Activated CD4-positive, alpha-beta T cell treated with anti-CD3 and anti-CD28 coated beads, Interleukin-2, amount 50 U/mL, for 16 hours (primary cell): ENCODE measurements around the gene NOD2.

Experiments
- DNase-seq: peaks from one replicate; pipeline ENCODE4 v3.0.0-alpha.2; 2020

Gene NOD2

DNA sequence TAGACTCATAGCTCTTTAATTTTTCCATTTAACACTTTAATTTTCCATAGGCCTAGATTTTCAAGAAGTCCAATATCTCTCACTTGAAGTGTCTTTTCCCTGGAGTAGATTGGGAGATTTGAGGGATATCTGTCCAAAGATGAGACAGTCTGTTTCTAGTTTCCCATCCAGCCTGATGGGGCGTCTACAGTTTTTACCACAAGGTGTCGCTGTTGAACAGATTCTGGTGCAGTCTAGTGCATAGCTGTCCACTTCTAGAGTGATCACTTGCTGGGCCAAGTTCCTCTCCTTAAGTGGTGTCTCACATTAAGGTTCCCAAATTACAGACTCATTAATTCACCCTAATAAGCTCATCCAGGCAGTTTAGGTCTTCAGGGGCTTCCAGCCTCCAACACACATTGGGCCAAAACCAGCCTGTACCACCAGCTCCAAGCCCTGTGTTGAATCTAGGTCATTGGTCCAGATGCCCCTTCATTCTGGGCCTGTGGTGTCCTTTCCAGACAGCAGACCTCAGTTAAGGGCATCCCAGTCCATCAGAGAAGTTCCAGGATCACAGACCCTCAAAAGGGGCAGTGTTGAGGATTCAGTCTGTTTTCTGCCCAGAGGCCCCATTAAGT, 21.7 kb upstream of the NOD2 start:
- peak; percentile 58 for DNase-seq

DNA sequence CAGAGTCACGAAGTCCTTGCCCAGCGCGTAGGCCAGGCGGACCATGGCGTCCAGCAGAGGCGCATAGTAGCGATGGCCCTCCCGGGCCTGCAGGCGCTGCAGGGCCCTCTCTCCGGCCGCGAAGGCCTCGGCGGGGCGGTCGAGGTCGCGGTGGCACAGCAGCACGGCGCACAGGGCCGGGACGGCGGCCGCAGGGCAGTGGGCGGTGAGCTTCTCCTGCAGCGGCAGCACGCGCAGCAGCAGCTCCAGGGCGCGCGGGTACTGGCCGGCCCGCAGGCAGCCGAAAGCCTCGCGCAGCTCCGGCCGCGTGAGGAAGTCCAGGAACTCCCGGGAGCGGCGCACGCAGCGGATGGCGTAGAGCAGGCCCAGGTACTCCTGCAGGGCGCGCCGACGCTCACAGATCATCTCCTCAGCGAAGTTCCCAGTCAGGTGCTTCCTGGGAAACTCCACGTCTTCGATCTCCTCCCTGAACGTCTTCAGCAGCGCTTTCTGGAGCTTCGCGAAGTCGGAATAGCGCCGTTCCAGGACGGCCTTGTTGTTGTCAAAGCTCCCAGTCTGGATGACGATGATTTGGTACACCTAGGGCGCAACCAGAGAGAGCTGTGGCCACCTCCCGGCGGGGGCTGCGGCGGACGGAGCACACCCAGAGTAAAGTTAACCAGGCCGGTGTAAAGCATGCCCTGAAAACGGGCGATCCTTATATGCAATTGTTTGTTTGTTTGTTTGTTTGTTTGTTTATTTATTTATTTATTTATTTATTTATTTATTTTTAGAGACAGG, 19.7 kb upstream of the NOD2 start:
- DNase-seq, result no peak

DNA sequence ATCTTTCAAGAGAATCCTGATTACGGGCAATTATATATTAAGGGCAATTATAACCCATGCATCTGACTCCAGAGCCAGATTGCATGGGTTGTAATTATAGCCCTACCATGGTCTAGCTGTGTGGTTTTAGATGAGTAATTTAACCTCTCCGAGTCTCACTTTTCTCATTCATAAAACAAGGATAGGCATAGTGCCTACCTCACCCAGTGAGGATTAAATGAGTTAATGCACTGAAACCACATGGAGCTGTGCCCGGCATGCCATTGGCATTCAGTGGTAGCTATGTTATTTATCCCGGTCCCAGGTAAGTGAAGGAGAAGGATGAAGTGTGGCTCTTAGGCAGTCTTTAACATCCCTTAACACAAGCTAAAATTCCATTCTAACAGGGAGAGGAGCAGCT, 18.6 kb upstream of the NOD2 start:
- no peak for DNase-seq

DNA sequence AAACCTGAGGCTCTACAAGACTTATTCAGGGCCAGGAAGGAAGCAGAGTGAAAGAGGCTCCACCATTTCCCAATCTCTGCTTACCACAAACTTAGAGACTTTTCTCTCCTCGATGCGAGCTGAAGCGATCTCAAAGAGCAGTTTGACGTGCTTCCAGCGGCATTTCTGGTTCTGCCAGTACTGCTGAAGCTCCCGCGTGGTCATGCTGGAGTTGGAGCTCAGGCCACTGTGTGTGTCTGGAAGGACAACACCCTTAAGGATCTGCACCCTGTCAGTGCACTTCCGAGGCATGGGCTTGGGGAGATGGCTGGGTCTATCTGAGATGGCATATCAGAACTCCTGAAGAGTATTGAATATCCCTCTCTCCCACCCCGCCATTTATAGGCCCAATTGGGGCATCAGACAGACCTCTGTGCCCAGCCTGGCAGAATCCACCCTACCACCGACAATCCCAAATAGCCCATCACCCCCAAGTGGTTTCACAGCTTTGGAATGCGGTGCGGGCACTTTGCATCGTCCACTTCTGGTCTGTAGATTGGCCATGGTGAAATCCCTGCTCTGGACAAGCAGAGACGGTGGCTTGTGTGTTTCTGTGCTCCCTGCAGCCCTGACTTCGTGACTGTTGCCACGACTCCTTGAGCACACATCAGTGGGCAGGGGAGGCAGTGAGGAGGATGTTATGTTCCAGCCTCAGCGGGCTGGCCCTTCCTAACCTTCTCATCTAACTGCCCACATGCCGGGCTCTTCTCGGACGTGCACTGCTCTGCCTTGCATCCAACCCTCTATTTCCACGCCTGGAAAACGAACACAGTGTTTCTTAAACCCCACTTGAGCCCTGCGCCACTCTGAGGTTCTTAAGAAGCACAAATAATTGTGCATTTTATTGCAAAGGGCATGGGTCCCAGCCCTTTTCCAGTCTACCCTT, 17.5 kb upstream of the NOD2 start:
- no peak for DNase-seq

DNA sequence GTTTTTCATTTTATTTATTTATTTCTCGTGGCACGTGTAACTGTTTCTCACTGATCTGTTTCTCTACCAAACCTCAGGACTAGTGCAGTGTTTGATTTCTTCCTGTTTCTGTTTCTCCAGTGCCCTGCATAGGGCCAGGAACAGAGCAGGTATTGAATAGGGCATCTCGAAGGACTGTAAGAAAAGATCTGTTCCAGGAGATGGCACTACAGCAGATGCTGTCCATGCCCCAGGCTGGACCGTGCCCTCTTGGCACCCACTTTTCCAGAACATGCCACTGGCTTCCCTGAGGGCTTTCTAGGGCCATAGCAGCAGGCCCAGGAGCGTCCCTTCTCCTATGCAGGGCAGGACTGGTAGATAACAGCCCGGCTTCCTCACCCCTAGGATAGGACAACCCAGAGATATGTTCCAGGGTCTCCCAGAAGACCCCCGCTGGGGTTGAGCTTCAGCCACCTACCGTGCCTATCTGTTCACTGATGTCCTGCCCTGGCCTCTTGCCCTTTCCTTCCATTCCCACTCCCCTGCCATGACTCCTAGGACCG, 16.7 kb upstream of the NOD2 start:
- DNase-seq, result no peak

DNA sequence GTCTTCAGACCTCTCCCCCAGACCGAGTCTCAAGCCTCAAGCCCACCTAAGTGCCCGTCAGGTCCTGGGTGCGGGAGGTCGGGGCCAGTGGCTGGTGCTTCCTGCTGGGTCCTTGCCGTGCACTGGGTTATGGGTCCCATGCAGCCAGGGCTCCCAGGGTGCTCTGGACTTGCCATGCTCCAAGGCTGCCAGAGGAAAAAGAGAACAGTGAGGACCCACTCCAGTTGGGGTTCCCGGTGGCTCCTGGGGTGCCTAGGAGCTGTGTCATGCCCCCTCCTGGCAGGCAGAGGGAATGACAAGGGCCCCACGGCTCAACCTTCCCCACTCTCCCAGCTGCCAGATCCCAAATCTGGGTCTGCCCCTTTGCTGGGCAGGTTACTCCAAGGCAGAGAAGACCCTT, 16.1 kb upstream of the NOD2 start:
- DNase-seq, result no peak

DNA sequence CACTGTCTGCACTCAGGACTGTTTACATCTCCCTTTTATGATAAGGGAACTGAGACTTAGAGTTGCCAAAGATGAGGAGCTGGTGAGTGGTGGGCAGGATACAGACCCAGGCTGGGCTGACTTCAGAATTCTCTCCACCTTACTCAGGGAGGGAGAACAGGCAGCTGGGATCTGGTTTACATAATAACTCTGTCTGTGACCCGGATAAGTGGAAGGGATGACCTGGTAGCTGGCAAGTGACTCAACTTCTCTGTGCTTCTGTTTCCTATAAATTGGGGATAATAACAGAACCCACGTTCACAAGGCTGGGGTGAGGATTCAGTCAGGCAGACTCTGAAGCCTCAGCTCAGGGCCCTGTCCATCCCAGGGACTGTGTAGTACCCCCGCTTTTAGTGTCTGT, 14.9 kb upstream of the NOD2 start:
- DNase-seq, result no peak

DNA sequence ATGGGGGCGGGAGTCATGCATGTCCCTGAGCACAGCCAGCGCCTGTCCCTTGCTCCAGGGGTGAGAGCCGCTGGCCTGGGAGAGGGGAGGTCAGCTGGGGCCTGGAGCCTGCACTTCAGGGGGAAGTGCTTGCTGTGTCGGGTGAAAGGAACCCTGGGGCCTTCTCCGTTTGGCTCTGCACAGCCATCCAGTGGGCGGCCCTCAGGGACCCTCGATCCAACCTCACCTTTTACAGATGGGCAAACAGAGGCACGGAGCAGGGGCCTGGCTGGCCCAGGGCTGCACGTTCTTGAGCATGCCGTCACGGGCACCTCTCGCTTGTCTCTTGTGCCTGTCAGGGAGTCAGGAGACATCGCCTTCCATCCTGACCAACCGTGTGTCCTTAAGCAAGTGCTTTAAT, 14.1 kb upstream of the NOD2 start:
- DNase-seq, result no peak

DNA sequence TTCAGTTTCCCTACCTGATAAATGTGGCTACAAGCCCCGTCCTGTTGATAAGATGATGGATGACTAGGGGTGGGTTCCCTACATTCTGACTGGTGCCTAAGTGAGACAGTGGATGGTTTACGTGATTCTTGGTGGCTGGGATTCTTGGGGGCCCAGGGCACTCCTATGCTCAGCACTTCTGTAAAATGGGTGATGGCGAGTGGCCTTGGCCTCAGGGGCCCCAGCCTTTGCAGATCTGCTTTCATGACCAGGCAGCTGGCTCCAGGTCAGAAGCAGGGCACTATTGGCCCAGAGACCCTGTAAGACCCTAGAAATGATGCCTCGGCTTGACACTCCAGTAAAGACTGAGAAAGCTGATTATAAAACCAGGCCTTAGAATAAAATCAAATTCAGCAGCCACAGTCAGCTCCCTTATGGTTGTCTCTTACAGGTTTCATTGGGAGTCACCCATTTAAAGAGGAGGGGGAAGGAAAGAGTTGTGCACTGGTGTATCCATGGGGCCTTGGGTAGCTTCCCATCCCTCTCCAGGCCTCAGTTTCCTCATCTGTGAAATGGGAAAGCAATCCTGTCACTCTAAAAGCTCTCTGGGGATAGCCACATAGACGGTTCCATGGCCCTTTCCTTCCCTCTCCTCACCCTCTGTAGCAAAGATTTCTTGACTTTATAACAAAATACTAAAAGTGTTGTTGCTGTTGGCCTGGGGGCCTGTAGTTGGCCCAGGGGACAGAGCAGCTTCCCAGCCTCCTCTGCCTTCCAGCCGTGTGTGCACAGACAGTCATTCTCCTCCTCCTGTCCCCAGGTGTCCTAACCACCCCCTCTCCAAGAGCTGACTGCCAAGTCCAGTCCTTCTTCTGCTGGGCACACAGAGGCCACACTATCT, 13.5 kb upstream of the NOD2 start:
- DNase-seq, result no peak

DNA sequence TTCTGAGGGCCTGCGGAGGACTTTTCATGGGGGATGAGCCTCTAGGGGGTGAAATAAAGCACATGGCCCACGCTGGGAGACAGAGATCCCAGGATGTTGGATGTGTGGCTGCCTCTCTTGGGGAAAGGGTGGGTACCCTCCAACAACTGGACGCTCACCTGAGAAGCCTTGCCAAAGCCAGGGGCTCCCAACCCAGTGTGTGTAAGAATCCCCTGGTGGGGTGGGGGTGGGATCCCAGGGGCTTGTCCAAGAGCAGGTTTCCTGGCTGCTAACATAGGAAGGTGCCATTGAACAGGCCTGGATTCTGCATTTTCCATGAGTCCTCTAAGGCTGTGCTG, 12.9 kb upstream of the NOD2 start:
- DNase-seq, result no peak

DNA sequence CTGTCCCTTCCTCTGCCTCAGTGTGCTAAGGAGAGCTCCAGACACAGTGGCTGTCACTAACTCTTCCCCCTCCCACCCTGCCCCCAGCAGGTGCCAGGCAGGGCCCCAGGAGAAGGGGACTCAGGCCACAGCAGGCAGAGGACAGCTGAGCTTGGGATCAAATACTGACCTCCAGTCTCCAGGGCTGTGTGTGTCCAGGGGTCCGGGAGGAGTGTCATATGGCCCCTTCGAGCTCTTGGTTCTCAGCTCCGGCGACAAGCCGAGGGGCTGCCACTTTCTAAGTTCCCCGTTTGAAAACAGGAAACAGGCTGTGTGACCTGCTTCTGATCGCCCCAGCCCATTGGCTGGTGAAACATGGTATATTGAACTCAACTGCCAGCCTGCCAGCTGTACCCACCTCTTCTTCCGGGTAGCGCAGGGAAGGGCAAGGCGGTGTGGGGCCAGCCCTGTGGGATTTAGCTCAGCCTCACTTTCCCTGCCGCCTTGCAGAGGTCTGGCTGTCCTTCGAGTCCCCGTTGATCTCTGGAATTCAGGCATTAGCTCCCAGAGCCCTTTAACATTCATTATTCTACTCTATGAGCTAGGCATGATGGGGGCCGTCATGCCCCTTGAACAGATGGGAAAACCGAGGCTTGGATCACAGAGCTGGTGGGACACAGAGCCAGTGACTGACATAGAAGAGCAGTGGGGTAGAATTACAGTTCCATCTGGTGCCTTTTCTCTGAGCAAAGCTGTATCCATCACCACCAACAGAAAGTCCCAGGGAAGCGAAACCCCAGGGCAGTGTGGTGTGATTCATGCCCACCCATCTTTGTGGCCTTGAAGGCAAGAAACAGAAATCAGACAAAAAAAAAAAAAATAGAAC, 12.2 kb upstream of the NOD2 start, which contains the start of gene SNX20:
Gene SNX20 (minus strand): TSS at position 292 of the 865 bp plus-strand sequence. CDS start 3,786 bp downstream, outside the sequence.
- DNase-seq, result peak; percentile 84

DNA sequence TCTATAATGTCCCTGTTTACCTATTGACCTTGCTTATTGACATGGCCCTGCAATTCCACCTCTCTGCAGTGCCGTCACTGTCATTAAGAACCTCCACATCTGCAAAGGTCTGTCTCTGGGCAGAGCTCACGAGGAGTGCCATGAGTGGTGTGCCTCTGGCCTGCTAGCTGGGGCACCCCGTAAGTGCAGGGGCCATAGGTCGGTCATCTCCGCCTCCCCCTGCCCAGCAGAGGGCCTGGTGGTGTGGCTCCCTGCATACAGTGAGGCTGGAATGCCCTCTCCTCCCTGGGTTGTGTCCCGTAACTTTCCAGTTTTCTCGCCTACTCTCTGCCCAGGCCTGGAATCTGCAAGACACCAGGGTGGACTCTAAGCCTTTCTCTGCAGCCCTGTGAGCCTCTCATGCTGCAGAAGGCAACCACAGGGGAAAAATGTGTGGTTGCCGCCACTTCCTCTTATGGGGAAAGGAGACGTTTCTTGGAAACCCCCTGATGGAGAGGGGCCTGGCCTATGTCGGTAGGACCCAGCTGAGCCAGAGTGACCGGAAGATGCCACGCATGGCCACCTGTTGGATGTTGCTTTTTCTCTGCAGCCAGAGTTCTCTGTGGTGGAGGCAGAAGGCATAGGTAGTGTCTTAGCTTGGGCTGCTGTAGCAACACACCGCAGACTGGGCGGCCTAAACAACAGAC, 9.6 kb upstream of the NOD2 start:
- peak; percentile 84 for DNase-seq

DNA sequence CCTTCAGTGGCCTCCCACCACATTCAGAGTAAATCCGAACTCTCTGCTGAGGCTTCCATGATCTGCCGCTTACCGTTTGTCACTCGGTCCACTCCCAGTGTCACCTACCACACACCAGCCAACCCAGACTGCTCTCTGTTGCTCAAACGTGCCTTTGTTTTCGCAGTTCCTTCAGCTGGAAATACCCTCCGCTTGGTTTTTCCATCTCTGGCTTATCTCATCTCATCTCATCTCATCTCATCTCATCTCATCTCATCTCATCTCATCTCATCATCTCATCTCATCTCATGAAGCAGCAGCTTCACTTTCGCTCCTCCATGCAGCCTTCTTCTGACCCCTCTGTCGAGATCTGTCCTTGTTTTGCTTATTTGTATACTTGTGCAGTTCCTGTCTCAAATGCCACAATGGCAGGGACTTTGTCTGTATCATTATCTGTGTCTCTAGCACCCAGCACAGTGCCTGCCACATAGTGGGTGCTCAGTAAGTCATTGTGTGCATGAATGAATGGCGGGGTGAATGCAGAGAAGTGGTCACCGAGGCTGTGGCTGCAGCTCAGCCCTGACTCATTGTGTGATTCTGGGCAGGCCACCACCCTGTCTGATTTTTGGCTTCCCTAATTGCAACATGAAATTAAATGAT, 8.5 kb upstream of the NOD2 start:
- DNase-seq, result peak; percentile 75

DNA sequence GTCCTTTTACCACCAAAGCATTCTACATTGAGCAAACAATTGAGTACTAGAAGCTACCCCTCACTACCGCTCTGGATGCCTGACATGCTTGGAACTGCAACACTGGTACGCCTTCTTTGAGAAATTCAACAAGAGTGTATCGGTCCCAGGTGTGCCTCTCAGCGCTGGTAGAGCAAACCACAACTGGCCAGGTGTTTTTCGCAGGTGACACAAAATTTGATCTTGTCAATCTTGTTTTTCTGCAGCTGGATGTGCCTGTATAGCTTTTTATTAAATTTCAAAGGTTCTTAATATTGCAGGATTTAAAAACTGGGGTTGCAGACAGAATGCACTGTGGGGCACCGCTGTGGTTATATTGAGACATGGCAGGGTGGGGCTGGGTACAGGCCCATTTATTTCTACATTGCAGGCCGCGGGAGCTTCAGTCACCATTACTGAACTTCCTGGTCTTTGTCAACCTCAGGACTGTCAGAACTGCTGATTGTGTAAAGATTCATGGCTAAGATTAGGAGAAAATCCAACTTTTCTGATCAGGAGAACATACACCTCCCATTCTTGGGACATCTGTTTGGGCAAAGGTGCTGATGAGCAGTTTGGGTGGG, 7.8 kb upstream of the NOD2 start:
- DNase-seq, result no peak

DNA sequence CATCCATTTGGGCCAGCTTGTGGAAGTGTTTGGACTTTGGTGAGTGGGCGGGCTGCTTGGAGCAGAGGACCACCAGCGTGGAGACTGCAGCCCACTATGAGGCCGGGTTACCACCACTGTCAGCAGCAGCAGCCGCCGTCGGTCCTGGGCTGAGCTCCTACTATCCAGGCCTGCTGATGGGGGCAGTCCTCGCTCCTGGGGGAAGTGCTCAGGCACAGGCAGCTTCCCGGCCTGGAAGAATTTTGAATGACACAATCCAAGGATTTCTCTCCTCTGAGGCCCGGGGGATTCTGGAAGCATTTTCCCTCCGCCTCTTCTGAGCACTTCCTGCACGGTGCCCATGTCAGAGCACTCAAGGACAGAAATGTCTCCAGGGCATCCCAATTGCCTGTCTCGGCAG, 5.3 kb upstream of the NOD2 start:
- no peak for DNase-seq

DNA sequence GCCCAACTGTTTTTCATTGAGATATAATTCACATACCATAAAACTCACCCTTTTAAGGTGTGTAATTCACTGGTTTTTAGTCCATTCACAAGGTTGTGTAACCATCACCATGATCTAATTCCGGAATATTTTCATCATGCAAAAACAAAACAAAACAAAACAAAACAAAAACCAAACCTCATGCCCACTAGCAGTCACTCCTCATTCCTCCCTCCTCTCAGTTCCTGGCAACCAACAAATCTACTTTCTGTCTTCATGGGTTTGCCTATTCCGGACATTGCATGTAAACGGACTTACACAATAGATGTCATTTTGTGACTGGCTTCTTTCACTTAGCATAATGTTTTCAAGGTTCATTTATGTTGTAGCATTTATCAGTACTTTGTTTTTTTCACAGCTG, 4.5 kb upstream of the NOD2 start:
- DNase-seq, result no peak

DNA sequence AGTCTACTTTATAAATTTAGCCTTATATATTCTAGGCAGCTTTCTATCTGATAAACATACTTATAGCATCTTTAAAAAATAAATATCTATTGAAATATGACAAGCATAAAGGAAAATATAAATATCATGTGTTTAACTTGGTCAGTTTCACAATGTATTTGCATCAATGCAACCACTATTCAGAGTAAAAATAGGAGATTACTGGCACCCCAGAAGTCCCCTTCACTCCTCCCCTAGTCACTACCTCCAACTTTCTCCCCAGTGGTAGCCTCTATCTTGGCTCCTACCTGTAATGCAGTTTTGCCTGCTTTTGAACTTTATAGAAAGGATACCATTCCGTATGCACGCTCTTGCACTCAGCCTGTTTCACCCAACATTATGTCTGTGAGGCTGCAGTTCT, 3.2 kb upstream of the NOD2 start:
- no peak for DNase-seq

DNA sequence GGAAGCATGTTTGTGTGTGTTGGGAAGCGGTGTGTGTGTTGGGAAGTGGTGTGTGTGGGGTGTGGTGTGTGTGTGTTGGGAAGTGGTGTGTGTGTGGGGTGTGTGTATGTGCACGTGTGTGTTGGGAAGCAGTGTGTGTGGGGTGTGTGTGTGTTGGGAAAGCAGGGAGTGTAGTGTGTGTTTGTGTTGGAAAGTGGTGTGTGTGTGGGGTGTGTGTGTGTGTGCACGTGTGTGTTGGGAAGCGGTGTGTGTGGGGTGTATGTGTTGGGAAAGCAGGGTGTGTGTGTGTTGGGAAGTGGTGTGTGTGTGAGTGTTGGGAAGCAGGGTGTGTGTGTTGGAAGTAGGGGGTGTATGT, 785 bp upstream of the NOD2 start:
- no peak for DNase-seq

DNA sequence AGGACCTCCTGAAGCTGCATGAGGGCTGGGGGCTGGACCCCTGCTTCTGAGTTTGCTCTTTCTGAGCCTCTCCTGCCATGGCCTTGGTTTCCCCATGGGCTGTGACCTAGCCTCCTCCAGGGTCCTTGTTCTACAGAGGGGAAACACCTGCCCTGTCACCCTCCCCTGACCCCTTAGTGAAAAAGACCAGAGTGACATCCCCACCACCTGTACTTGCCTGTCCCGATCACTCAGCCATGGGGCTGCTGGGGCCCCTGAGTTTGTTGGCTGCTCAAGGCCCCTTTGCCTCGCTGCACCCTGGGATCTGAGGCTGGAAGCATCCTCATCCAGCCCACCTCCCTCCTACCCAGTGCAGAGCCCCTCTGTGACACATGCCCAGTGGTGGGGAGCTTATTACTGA, 800 bp downstream of the NOD2 start:
- no peak for DNase-seq
